HG03135 (cell line): ENCODE measurements around the gene EIF2S3B.

Experiments used
- ATAC-seq: cut with Tn5 transposase; IDR thresholded peaks from one replicate; pipeline ENCODE4 v1.9.1; 2021; ENCODE audit warnings: mild to moderate bottlenecking, moderate library complexity; ENCODE audit not compliant: unreplicated experiment

Gene EIF2S3B

GRCh38 chr12:10554228-10554755, 48.6 kb downstream of the EIF2S3B start:
- ATAC-seq = no peak

GRCh38 chr12:10554756-10555481, 49.2 kb downstream of the EIF2S3B start:
- ATAC-seq = no peak

- no peak for ATAC-seq
These were observed 51.6 kb downstream of the EIF2S3B start for GRCh38 chr12:10557329-10557728.

GRCh38 chr12:10557766-10558165, 52.1 kb downstream of the EIF2S3B start:
- no peak for ATAC-seq
